GM12878 (cell line): ENCODE data around the gene PPARD. TPM values are rescaled to one million over a fixed set of nuclear protein-coding genes. Genes with fewer than 3 reads are reported as not detected.

Experiments
- ATAC-seq: fragments of 200-7000 bp; cut with Tn5 transposase; 3 replicates; pipeline ENCODE4 v1.9.1; 2020; ENCODE audit warnings: mild to moderate bottlenecking, moderate library complexity
- BruUV-seq: library from RNA; stranded (reverse); fragments of 400-500 nt; replicated peaks from 2 replicates; lab custom pipeline; 2021; lab: Mats Ljungman, UMichigan
- CTCF ChIA-PET: fragments of 300-600 bp; sonication (Branson Sonifier 250); formaldehyde crosslinking; extraction: SDS; loops from one replicate; lab custom pipeline; 2021; ENCODE audit warnings: inconsistent platforms; lab: Yijun Ruan, JAX
- POLR2A ChIA-PET: fragments of 350-600 bp; formaldehyde crosslinking; extraction: SDS; loops from one replicate; lab custom pipeline; 2021; ENCODE audit warnings: inconsistent platforms; lab: Charles Lee
- RAD21 ChIA-PET: fragments of 300-600 bp; sonication (Branson Sonifier 250); formaldehyde crosslinking; loops from one replicate; lab custom pipeline; 2023; ENCODE audit warnings: antibody characterized with exemption; ENCODE audit not compliant: unreplicated experiment; lab: Charles Lee
- SMC1A ChIA-PET: fragments of 300-600 bp; sonication (Branson Sonifier 250); formaldehyde crosslinking; loops from one replicate; lab custom pipeline; 2023; ENCODE audit not compliant: unreplicated experiment, uncharacterized antibody; lab: Charles Lee
- DNase-seq: peaks from one replicate; pipeline ENCODE4 v3.0.0-alpha.2; 2011; ENCODE audit warnings: low read depth, low spot score
- FAIRE-seq: peaks from 3 replicates; lab custom pipeline; 2011; peaks lifted over from hg19 to GRCh38; lab: Jason Lieb, UNC
- H2AFZ ChIP-seq: 2 replicates; pipeline ENCODE4 v1.6.0; 2011; ENCODE audit warnings: low read depth, low read length, control low read depth; ENCODE audit not compliant: control insufficient read depth
- H3K27ac ChIP-seq: 2 replicates; pipeline ENCODE4 v1.5.1; 2011; ENCODE audit warnings: control low read depth; ENCODE audit not compliant: control insufficient read depth, insufficient read depth
- H3K27me3 ChIP-seq, 2 experiments: replicated peaks in 1 of 2; 2 replicates each; pipeline versions ENCODE4 v1.6.0 to v1.6.1; 2011; ENCODE audit warnings: low read length in 1 of 2; ENCODE audit not compliant: control insufficient read depth in 2 of 2, insufficient read depth in 2 of 2
- H3K36me3 ChIP-seq, 2 experiments: 2 replicates each; pipeline ENCODE4 v1.5.1; 2011; ENCODE audit warnings: low read length in 1 of 2; ENCODE audit not compliant: control insufficient read depth in 2 of 2, insufficient read depth in 2 of 2
- H3K4me1 ChIP-seq: 2 replicates; pipeline ENCODE4 v1.6.1; 2011; ENCODE audit warnings: mild to moderate bottlenecking, low read length, moderate library complexity, mixed read lengths; ENCODE audit not compliant: control insufficient read depth, insufficient read depth
- H3K4me2 ChIP-seq: 2 replicates; pipeline ENCODE4 v1.6.0; 2011; ENCODE audit warnings: control low read depth; ENCODE audit not compliant: control insufficient read depth, insufficient read depth
- H3K4me3 ChIP-seq: fragments of 200-600 bp; sonication (generic); 2 replicates; pipeline ENCODE4 v1.5.1; 2016
- H3K79me2 ChIP-seq: 2 replicates; pipeline ENCODE4 v1.6.0; 2011; ENCODE audit warnings: low read length; ENCODE audit not compliant: control insufficient read depth, insufficient read depth
- H3K9ac ChIP-seq: 2 replicates; pipeline ENCODE4 v1.8.0; 2011; ENCODE audit warnings: low read length, control low read depth, mixed read lengths; ENCODE audit not compliant: control insufficient read depth, insufficient read depth
- H3K9me3 ChIP-seq: replicated peaks from 3 replicates; pipeline ENCODE4 v1.5.1; 2011; ENCODE audit warnings: mild to moderate bottlenecking, low read length; ENCODE audit not compliant: control insufficient read depth, insufficient read depth
- H4K20me1 ChIP-seq: 2 replicates; pipeline ENCODE4 v1.6.0; 2011; ENCODE audit not compliant: control insufficient read depth, insufficient read depth
- ATF3 ChIP-seq: IDR thresholded peaks from 2 replicates; pipeline ENCODE4 v1.6.1; 2011; ENCODE audit warnings: low read depth, mild to moderate bottlenecking, low read length, moderate library complexity, borderline replicate concordance; ENCODE audit errors: extremely low read depth
- CUX1 ChIP-seq: IDR thresholded peaks from 2 replicates; pipeline ENCODE4 v1.6.1; 2012; ENCODE audit warnings: improper control_type of control experiment, low read depth, low read length; ENCODE audit not compliant: insufficient replicate concordance
- IRF3 ChIP-seq: fragments of 450-650 bp; IDR thresholded peaks from 2 replicates; pipeline ENCODE4 v1.6.1; 2014; ENCODE audit warnings: mild to moderate bottlenecking
- MAX ChIP-seq: IDR thresholded peaks from 2 replicates; pipeline ENCODE4 v1.6.1; 2012; ENCODE audit warnings: low read depth, low read length, improper control_type of control experiment
- MYB ChIP-seq: fragments of 150-350 bp; IDR thresholded peaks from 2 replicates; pipeline ENCODE4 v1.6.1; 2014; ENCODE audit warnings: mild to moderate bottlenecking, low read depth, low read length, borderline replicate concordance
- NFIC ChIP-seq: IDR thresholded peaks from 2 replicates; pipeline ENCODE4 v1.6.1; 2012; ENCODE audit warnings: low read depth, mild to moderate bottlenecking, inconsistent platforms, low read length, moderate library complexity
- SUZ12 ChIP-seq: fragments of 200-600 bp; sonication (generic); IDR thresholded peaks from one replicate; pipeline ENCODE4 v1.6.1; 2018; ENCODE audit warnings: antibody characterized with exemption, mild to moderate bottlenecking; ENCODE audit not compliant: unreplicated experiment
- ZBTB40 ChIP-seq: fragments of 450-650 bp; IDR thresholded peaks from 2 replicates; pipeline ENCODE4 v1.6.1; 2016; ENCODE audit warnings: mild to moderate bottlenecking, moderate library complexity, borderline replicate concordance
- WGBS: methylation state at CpG from one replicate; pipeline ENCODE4 v1.1.6; 2016; ENCODE audit warnings: low lambda C conversion rate; ENCODE audit not compliant: insufficient replicate concordance, insufficient coverage; ENCODE audit errors: missing lambda C conversion rate; 5-methylcytosine and 5-hydroxymethylcytosine counted together
- in situ Hi-C: fragments of 300-500 bp; cut with MboI; formaldehyde crosslinking; loops from 9 replicates; pipeline ENCODE4 v1.14.3; 2018; ENCODE audit warnings: mixed read lengths
- intact Hi-C: fragments of 100-400 bp; cut with micrococcal nuclease; formaldehyde crosslinking; loops from one replicate; pipeline ENCODE4 v1.14.2; 2022; ENCODE audit not compliant: unreplicated experiment
- polyA plus RNA-seq, 11 experiments: library from polyadenylated mRNA; depleted of rRNA in 4 of 11; unstranded in 6 of 11; stranded (reverse) in 5 of 11; fragments of >200 nt; fragmentation: Nextera tagmentation in 4 of 11; fragmentation: Illumina TruSeq in 1 of 11; extraction: Ambion mirVana in 4 of 11; extraction: Trizol in 1 of 11; gene quantifications; 1 replicate in 1 of 11; 2 replicates in 10 of 11; pipeline versions ENCODE4 v1.2.1 to v1.2.3, GENCODE V29; 2011 to 2016; ENCODE audit warnings: inconsistent platforms in 2 of 11, missing spikeins in 2 of 11, low read depth in 1 of 11
- total RNA-seq, 4 experiments: library from RNA; depleted of rRNA in 3 of 4; stranded (reverse); fragments of >200 nt in 3 of 4; fragmentation: Illumina TruSeq in 1 of 4; extraction: Trizol in 1 of 4; gene quantifications; 2 replicates each; pipeline versions ENCODE4 v1.2.1 to v1.2.3, GENCODE V29; 2013 to 2021

Gene PPARD
- total and polyA plus RNA-seq, 10 of the 15 experiments (the other 5 are each of a cell fraction or from before 2014, with no cell fraction given), result 0.05 to 12.6 (median 6.7) TPM

GRCh38 chr6:35293681-35294080 is 48.7 kb upstream of the PPARD start (continued):
- no peak for TF ChIP-seq ZBTB40

GRCh38 chr6:35294308-35294945 is 47.9 kb upstream of the PPARD start:
- peak; percentile 34 for ATAC-seq
- no peak overlapping the region for H3K27ac ChIP-seq
- H3K9me3 ChIP-seq, result no peaks in the 10 kb centered on the region
- RAD21 ChIA-PET, result interaction anchor here (0.7 to 7.5 kb wide), 7 partner anchors 9 to 155 kb away, joined by 3 to 127 read pairs (median 5); no protein-coding TSS in a partner anchor
- H3K79me2 ChIP-seq, result peaks cover 18% of the 10 kb centered on the region
- H4K20me1 ChIP-seq, result no peaks in the 10 kb centered on the region
- no peaks in the 10 kb centered on the region for H3K27me3 ChIP-seq
- CTCF ChIA-PET, result interaction anchor here (0.7 to 4.0 kb wide), 14 partner anchors 9 to 442 kb away, joined by 3 to 23 read pairs (median 6); partner anchors contain the start of genes ARMC12, FANCE and RPL10A
- H3K36me3 ChIP-seq, result peaks cover 4 to 21% of the 10 kb centered on the region in 2 experiments; a peak in 3 of 4 replicates
- intact Hi-C loops (loop anchor here (10.0 kb wide), 1 partner anchor 270 kb away; no protein-coding TSS in a partner anchor), in situ Hi-C loops (no loop called here)
- BruUV-seq, result no TSS peak
- POLR2A ChIA-PET, result interaction anchor here (0.6 to 1.8 kb wide), 3 partner anchors 21 to 174 kb away, joined by 3 to 5 read pairs (median 4); partner anchors contain the start of gene RPL10A
- H3K4me2 ChIP-seq, result no peak overlapping the region
- FAIRE-seq, result peak; percentile 78
- H3K4me3 ChIP-seq, result no peak overlapping the region
- peaks cover 7% of the 10 kb centered on the region for H3K4me1 ChIP-seq
- H3K9ac ChIP-seq, result no peak overlapping the region
- WGBS, result 49% methylated on average over 10 of the region's 10 CpGs
- no peak for DNase-seq
- SMC1A ChIA-PET, result interaction anchor here (1.3 to 1.9 kb wide), 5 partner anchors 30 to 157 kb away, joined by 4 to 8 read pairs (median 5); partner anchors contain the start of gene FANCE
- H2AFZ ChIP-seq, result no peak overlapping the region; the same call in 1 of the 2 replicates
- TF ChIP-seq MAX, result no peak
- no peak for TF ChIP-seq CUX1
- TF ChIP-seq ATF3, result no peak
- TF ChIP-seq SUZ12, result no peak
- TF ChIP-seq NFIC, result no peak
- no peak for TF ChIP-seq MYB
- no peak for TF ChIP-seq IRF3
